GM20431 (cell line): ENCODE results near the gene TMOD2.

Experiments used
- in situ Hi-C: fragments of 300-500 bp; cut with MseI, MboI; formaldehyde crosslinking; loops from one replicate; pipeline ENCODE4 v1.15.0; 2020; ENCODE audit warnings: low sequenced_read_pairs; ENCODE audit not compliant: unreplicated experiment

TMOD2 gene

GRCh38 chr15:51735228-51736010 lies 16.0 kb upstream of the TMOD2 start:
- in situ Hi-C loops, result no loop called here

- in situ Hi-C loops, result no loop called here
Measured at GRCh38 chr15:51736069-51736468, 15.3 kb upstream of the TMOD2 start.

GRCh38 chr15:51736751-51737521 lies 14.5 kb upstream of the TMOD2 start:
- in situ Hi-C loops, result no loop called here

- in situ Hi-C loops, result no loop called here
Measured at GRCh38 chr15:51737522-51738305, 13.7 kb upstream of the TMOD2 start, which contains the start of gene LYSMD2. TSS of gene LYSMD2 (minus strand) at chr15:51737655. CDS start at chr15:51737622, 33 bp downstream.

GRCh38 chr15:51738553-51738952 lies 12.8 kb upstream of the TMOD2 start:
- in situ Hi-C loops, result no loop called here

GRCh38 chr15:51739061-51739712 lies 12.2 kb upstream of the TMOD2 start:
- in situ Hi-C loops, result no loop called here

- in situ Hi-C loops, result no loop called here
Measured at GRCh38 chr15:51749307-51749706, 2.1 kb upstream of the TMOD2 start.

GRCh38 chr15:51750186-51750585 lies 1.2 kb upstream of the TMOD2 start:
- in situ Hi-C loops, result no loop called here

- in situ Hi-C loops, result no loop called here
Measured at GRCh38 chr15:51751697-51752683, 593 bp downstream of the TMOD2 start.

GRCh38 chr15:51752888-51753287 lies 1.5 kb downstream of the TMOD2 start:
- in situ Hi-C loops, result no loop called here

GRCh38 chr15:51754267-51754666 lies 2.9 kb downstream of the TMOD2 start:
- in situ Hi-C loops, result no loop called here

GRCh38 chr15:51755790-51756189 lies 4.4 kb downstream of the TMOD2 start:
- in situ Hi-C loops, result no loop called here

GRCh38 chr15:51756482-51756881 lies 5.1 kb downstream of the TMOD2 start:
- in situ Hi-C loops, result no loop called here

GRCh38 chr15:51757450-51757849 lies 6.1 kb downstream of the TMOD2 start:
- in situ Hi-C loops, result no loop called here

GRCh38 chr15:51758645-51759044 lies 7.2 kb downstream of the TMOD2 start:
- in situ Hi-C loops, result no loop called here

GRCh38 chr15:51759557-51760070 lies 8.2 kb downstream of the TMOD2 start:
- in situ Hi-C loops, result no loop called here

- in situ Hi-C loops, result no loop called here
Measured at GRCh38 chr15:51760805-51761204, 9.4 kb downstream of the TMOD2 start.

- in situ Hi-C loops, result no loop called here
Measured at GRCh38 chr15:51765751-51766150, 14.4 kb downstream of the TMOD2 start.

GRCh38 chr15:51766341-51766740 lies 14.9 kb downstream of the TMOD2 start:
- in situ Hi-C loops, result no loop called here
